Uterus (tissue), 2 donors: ENCODE results near the gene AASDH.

ENCODE experiments used
- CTCF ChIP-seq, 4 experiments: fragments of 200-600 bp in 2 of 4; fragments of 450-650 bp in 2 of 4; sonication (generic) in 2 of 4; IDR thresholded peaks; one replicate each; pipeline ENCODE4 v1.5.1; 2016 to 2019; ENCODE audit warnings: antibody characterized with exemption in 4 of 4, mild to moderate bottlenecking in 2 of 4, moderate library complexity in 1 of 4
- POLR2A ChIP-seq, 2 donors: fragments of 450-650 bp; IDR thresholded peaks; one replicate each; pipeline ENCODE4 v1.6.1; 2016; ENCODE audit warnings: antibody characterized with exemption in 2 of 2, mild to moderate bottlenecking in 1 of 2, moderate library complexity in 1 of 2

- TF ChIP-seq CTCF (IDR thresholded peaks at IDR 0.05): no peak
- no peak for TF ChIP-seq POLR2A (IDR thresholded peaks at IDR 0.05)
These were observed 74.2 kb downstream of the AASDH start for GRCh38 chr4:56313132-56313531.
